WTC11 (cell line): Measurements from ENCODE around the gene ADGRL3. TPM values are rescaled to one million over a fixed set of nuclear protein-coding genes. Genes with fewer than 3 reads are reported as not detected.

Experiments
- ATAC-seq: fragments of 200-7000 bp; cut with Tn5 transposase; 2 replicates; pipeline ENCODE4 v1.10.0; 2021; ENCODE audit warnings: mild to moderate bottlenecking, moderate library complexity
- CTCF ChIA-PET: fragments of 300-600 bp; sonication (Branson Sonifier 250); formaldehyde crosslinking; loops from one replicate; lab custom pipeline; 2021; ENCODE audit warnings: antibody characterized with exemption; lab: Charles Lee
- POLR2A ChIA-PET: fragments of 350-600 bp; sonication (Branson Sonifier 250); formaldehyde crosslinking; loops from one replicate; lab custom pipeline; 2021; ENCODE audit warnings: antibody characterized with exemption; lab: Charles Lee
- DNase-seq: peaks from one replicate; pipeline ENCODE4 v3.0.0; 2021; ENCODE audit warnings: low spot score
- H3K27ac Mint-ChIP-seq: 2 replicates; pipeline ENCODE4 v1.8.0; 2021; ENCODE audit warnings: mixed read lengths
- H3K27me3 Mint-ChIP-seq: 2 replicates; pipeline ENCODE4 v1.8.0; 2021; ENCODE audit warnings: low read depth, mild to moderate bottlenecking, moderate library complexity, mixed read lengths
- H3K36me3 Mint-ChIP-seq: 2 replicates; pipeline ENCODE4 v1.8.0; 2021; ENCODE audit warnings: mixed read lengths
- H3K4me1 Mint-ChIP-seq: 2 replicates; pipeline ENCODE4 v1.8.0; 2022; ENCODE audit warnings: mixed read lengths
- H3K4me3 Mint-ChIP-seq: 2 replicates; pipeline ENCODE4 v1.8.0; 2021; ENCODE audit warnings: mild to moderate bottlenecking, moderate library complexity, mixed read lengths
- H3K9me3 Mint-ChIP-seq: 2 replicates; pipeline ENCODE4 v1.8.0; 2021; ENCODE audit warnings: mixed read lengths
- ATF1 ChIP-seq: sonication (generic); formaldehyde crosslinking; IDR thresholded peaks from 2 replicates; pipeline ENCODE4 v1.8.1; 2023; ENCODE audit warnings: mild to moderate bottlenecking, moderate library complexity, missing genetic modification reagents
- ATF3 ChIP-seq: sonication (generic); formaldehyde crosslinking; conservative IDR thresholded peaks from 2 replicates; pipeline ENCODE4 v1.8.1; 2022; ENCODE audit warnings: mild to moderate bottlenecking, missing genetic modification reagents
- CBFB ChIP-seq: sonication (generic); formaldehyde crosslinking; IDR thresholded peaks from 2 replicates; pipeline ENCODE4 v1.8.1; 2022; ENCODE audit warnings: mild to moderate bottlenecking, low read depth, missing genetic modification reagents
- CREM ChIP-seq: sonication (generic); formaldehyde crosslinking; IDR thresholded peaks from 2 replicates; pipeline ENCODE4 v1.8.1; 2022; ENCODE audit warnings: mild to moderate bottlenecking, missing genetic modification reagents, moderate library complexity
- ERG ChIP-seq: fragments of 250-450 bp; sonication (Bioruptor Pico); IDR thresholded peaks from 2 replicates; pipeline ENCODE4 v1.8.0; 2021; ENCODE audit warnings: mild to moderate bottlenecking
- GTF2I ChIP-seq: fragments of 250-450 bp; sonication (Bioruptor Pico); conservative IDR thresholded peaks from 2 replicates; pipeline ENCODE4 v1.4.0; 2021; ENCODE audit warnings: mild to moderate bottlenecking
- HMGA2 ChIP-seq: fragments of 250-450 bp; sonication (Bioruptor Pico); IDR thresholded peaks from 2 replicates; pipeline ENCODE4 v1.4.0; 2021; ENCODE audit warnings: mild to moderate bottlenecking, moderate library complexity
- HMGXB4 ChIP-seq: sonication (generic); formaldehyde crosslinking; IDR thresholded peaks from 2 replicates; pipeline ENCODE4 v1.8.1; 2023; ENCODE audit warnings: mild to moderate bottlenecking, moderate library complexity, missing genetic modification reagents
- JUN ChIP-seq: sonication (generic); formaldehyde crosslinking; IDR thresholded peaks from 2 replicates; pipeline ENCODE4 v1.8.0; 2023; ENCODE audit warnings: mild to moderate bottlenecking, missing genetic modification reagents
- MLX ChIP-seq: sonication (generic); formaldehyde crosslinking; IDR thresholded peaks from 2 replicates; pipeline ENCODE4 v1.8.1; 2023; ENCODE audit warnings: mild to moderate bottlenecking, missing genetic modification reagents, moderate library complexity
- NR1H2 ChIP-seq: sonication (generic); formaldehyde crosslinking; IDR thresholded peaks from 2 replicates; pipeline ENCODE4 v1.9.0; 2021; ENCODE audit warnings: mild to moderate bottlenecking, moderate library complexity, missing genetic modification reagents
- PREB ChIP-seq: sonication (generic); formaldehyde crosslinking; IDR thresholded peaks from 2 replicates; pipeline ENCODE4 v1.8.1; 2022; ENCODE audit warnings: mild to moderate bottlenecking, missing genetic modification reagents, moderate library complexity, borderline replicate concordance
- RELA ChIP-seq: sonication (generic); formaldehyde crosslinking; IDR thresholded peaks from 2 replicates; pipeline ENCODE4 v1.8.1; 2022; ENCODE audit warnings: missing genetic modification reagents, mild to moderate bottlenecking, borderline replicate concordance
- SMAD4 ChIP-seq: sonication (generic); formaldehyde crosslinking; IDR thresholded peaks from 2 replicates; pipeline ENCODE4 v1.8.0; 2022; ENCODE audit warnings: mild to moderate bottlenecking, missing genetic modification reagents
- SP1 ChIP-seq: sonication (generic); formaldehyde crosslinking; conservative IDR thresholded peaks from 2 replicates; pipeline ENCODE4 v1.8.1; 2022; ENCODE audit warnings: missing genetic modification reagents
- ZBTB43 ChIP-seq: sonication (generic); formaldehyde crosslinking; IDR thresholded peaks from 2 replicates; pipeline ENCODE4 v1.8.1; 2023; ENCODE audit warnings: mild to moderate bottlenecking, missing genetic modification reagents
- ZNF121 ChIP-seq: sonication (generic); formaldehyde crosslinking; IDR thresholded peaks from 2 replicates; pipeline ENCODE4 v1.8.0; 2023; ENCODE audit warnings: missing genetic modification reagents
- ZNF219 ChIP-seq: sonication (generic); formaldehyde crosslinking; IDR thresholded peaks from 2 replicates; pipeline ENCODE4 v1.8.0; 2023; ENCODE audit warnings: missing genetic modification reagents, mild to moderate bottlenecking, borderline replicate concordance
- ZNF281 ChIP-seq: sonication (generic); formaldehyde crosslinking; IDR thresholded peaks from 2 replicates; pipeline ENCODE4 v1.8.0; 2023; ENCODE audit warnings: mild to moderate bottlenecking, missing genetic modification reagents
- ZNF671 ChIP-seq: fragments of 250-450 bp; sonication (Bioruptor Pico); IDR thresholded peaks from 2 replicates; pipeline ENCODE4 v1.8.0; 2021; ENCODE audit warnings: mild to moderate bottlenecking
- total RNA-seq: library from RNA; stranded (reverse); gene quantifications from 3 replicates; pipeline ENCODE4 v1.2.3, GENCODE V29; 2021

The ADGRL3 gene
- total RNA-seq, 1 experiment from 2014 or later: 8.7 TPM

GRCh38 chr4:61427099-61427817, 227.1 kb downstream of the ADGRL3 start (continued):
- no peak for TF ChIP-seq ERG
- TF ChIP-seq JUN (CRISPR knock-in tag): no peak
- TF ChIP-seq GTF2I (CRISPR knock-in tag): no peak
- no peak for TF ChIP-seq CBFB (CRISPR knock-in tag)
- TF ChIP-seq, all 79 proteins: peak for 0

GRCh38 chr4:61427818-61428495, 227.8 kb downstream of the ADGRL3 start:
- DNase-seq: no peak
- ATAC-seq: no peak
- Mint-ChIP-seq H3K4me1 (no peaks in the 10 kb centered on the region), H3K9me3 (peaks cover 32% of the 10 kb centered on the region), H3K27ac (no peak overlapping the region), H3K27me3 (no peaks in the 10 kb centered on the region), H3K36me3 (peaks cover 13% of the 10 kb centered on the region), H3K4me3 (no peak overlapping the region)
- ChIA-PET POLR2A (no interaction called here), CTCF (no interaction called here)
- TF ChIP-seq GTF2I (CRISPR knock-in tag) (no peak), ZBTB43 (no peak), SP1 (CRISPR knock-in tag) (no peak), HMGA2 (no peak), ZNF219 (CRISPR knock-in tag) (no peak), JUN (CRISPR knock-in tag) (no peak), MLX (no peak), ZNF281 (CRISPR knock-in tag) (no peak), CREM (CRISPR knock-in tag) (no peak), HMGXB4 (CRISPR knock-in tag) (no peak), ZNF121 (CRISPR knock-in tag) (no peak), ZNF671 (CRISPR knock-in tag) (no peak), RELA (CRISPR knock-in tag) (no peak), SMAD4 (no peak), PREB (CRISPR knock-in tag) (no peak), NR1H2 (CRISPR knock-in tag) (no peak), ATF3 (CRISPR knock-in tag) (no peak), ATF1 (no peak)
